Retinal pigment epithelial cell (primary cell): ENCODE data around the gene TGFBRAP1.
"Not testable (repeated sequence)": the region's sequence is repeated elsewhere in the genome, so short reads cannot be mapped to it uniquely, and the experiment has no call there.

Experiments
- DNase-seq: peaks from one replicate; pipeline ENCODE4 v3.0.0-alpha.2; 2010; ENCODE audit warnings: low read depth
- H3K4me3 ChIP-seq: 2 replicates; pipeline ENCODE4 v1.5.1; 2011; ENCODE audit warnings: mild to moderate bottlenecking, low read length, control low read depth, moderate library complexity
- TF ChIP-seq, protein P1 (sequence below): conservative IDR thresholded peaks from 2 replicates; pipeline ENCODE4 v1.5.1; 2011; ENCODE audit warnings: low read depth, low read length, control low read depth, inconsistent platforms

The TGFBRAP1 gene

DNA sequence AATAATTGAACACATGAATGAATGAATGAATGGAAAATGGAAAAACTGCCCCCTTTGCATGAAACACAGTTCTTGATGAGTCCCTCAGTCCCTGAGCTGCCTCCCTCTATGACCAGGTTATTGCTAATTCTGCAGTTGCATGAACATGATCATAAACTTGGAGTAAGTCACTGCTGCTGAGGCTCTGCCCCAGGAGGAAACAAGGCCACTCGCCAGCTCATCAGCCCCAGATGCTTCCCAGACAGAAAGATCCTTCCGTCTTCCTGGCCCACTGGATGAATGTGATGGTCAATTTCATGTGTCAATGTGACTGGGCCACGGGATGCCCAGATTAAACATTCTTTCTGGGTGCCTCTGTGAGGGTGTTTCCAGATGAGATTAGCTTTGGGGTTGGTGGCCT lies 71.6 kb downstream of the TGFBRAP1 start:
- H3K4me3 ChIP-seq, result no peak overlapping the region
- TF ChIP-seq, protein P1, sequence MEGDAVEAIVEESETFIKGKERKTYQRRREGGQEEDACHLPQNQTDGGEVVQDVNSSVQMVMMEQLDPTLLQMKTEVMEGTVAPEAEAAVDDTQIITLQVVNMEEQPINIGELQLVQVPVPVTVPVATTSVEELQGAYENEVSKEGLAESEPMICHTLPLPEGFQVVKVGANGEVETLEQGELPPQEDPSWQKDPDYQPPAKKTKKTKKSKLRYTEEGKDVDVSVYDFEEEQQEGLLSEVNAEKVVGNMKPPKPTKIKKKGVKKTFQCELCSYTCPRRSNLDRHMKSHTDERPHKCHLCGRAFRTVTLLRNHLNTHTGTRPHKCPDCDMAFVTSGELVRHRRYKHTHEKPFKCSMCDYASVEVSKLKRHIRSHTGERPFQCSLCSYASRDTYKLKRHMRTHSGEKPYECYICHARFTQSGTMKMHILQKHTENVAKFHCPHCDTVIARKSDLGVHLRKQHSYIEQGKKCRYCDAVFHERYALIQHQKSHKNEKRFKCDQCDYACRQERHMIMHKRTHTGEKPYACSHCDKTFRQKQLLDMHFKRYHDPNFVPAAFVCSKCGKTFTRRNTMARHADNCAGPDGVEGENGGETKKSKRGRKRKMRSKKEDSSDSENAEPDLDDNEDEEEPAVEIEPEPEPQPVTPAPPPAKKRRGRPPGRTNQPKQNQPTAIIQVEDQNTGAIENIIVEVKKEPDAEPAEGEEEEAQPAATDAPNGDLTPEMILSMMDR, result no peak
- DNase-seq, result no peak

DNA sequence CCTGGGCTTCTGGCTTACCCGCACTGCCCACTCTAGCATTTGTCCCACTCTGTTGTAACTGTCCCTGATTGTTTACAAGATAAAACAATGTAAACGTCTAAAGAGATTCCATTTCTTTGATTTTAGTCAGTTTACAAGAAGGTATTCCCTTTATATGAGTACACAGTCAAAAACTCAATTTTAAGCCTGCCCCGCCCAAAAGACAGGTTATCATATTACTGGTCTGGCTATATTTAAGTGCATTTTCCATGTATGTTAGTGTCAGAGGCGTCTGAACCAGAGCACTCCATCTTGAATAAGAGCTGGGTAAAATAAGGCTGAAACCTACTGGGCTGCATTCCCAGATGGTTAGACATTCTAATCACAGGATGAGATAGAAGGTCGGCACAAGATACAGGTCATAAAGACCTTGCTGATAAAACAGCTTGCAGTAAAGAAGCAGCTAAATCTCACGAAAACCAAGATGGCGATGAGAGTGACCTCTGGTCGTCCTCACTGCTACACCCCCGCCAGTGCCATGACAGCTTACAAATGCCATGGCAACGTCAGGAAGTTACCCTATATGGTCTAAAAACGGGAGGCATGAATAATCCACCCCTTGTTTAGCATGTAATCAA lies 73.0 kb downstream of the TGFBRAP1 start:
- no peak for DNase-seq
- TF ChIP-seq, protein P1, result no peak
- no peak overlapping the region for H3K4me3 ChIP-seq

DNA sequence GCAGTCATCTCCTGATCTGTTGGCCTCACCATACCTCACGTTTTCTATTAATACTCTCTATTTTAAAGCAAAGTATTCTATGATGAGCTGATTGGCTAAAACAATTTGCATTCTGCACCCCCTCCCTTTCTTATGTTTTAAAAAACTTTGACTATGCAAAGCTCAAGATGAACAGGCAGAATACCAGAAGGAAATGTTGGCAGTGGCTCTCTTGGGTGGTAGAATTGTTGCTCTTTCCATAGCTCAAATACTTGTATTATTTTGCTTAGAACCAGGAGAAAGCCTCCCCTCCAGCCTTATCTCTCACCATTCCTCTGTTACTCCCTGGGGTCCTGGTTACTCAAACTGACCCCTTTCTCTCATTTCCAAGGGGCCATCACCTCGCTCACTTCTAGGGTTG lies 73.6 kb downstream of the TGFBRAP1 start:
- H3K4me3 ChIP-seq, result no peak overlapping the region
- DNase-seq, result no peak
- TF ChIP-seq, protein P1, result no peak

DNA sequence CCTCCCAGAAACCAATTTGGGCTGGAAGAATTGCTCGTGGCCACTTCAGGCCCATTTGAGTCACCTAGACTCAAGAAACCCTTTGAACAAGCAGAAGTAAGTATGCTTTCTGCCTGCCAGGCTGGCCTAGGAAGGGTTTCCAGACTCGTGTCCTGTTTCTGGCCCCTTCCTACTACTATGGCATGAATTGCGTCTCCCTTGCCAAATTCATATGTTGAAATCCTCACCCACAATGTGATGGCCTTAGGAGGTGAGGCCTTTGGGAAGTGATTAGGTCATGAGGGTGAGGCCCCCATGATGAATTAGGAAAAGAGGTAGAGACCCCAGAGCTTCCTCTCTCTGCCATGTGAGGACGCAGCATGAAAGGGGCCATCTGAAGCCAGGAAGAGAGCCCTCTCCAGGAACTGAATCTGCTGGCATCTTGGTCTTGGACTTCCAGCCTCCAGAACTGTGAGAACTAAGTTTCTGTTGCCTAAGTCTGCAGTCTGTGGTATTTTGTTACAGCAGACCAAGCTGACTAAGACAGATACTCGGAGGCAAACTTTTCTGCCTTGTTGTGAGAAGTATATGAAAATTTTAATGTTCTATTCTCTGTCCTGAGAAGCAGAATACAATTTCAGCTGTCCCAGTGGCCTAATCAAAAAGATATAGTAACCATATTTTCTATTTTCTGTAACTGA lies 74.9 kb downstream of the TGFBRAP1 start:
- H3K4me3 ChIP-seq, result no peak overlapping the region
- DNase-seq, result no peak
- TF ChIP-seq, protein P1, result no peak

DNA sequence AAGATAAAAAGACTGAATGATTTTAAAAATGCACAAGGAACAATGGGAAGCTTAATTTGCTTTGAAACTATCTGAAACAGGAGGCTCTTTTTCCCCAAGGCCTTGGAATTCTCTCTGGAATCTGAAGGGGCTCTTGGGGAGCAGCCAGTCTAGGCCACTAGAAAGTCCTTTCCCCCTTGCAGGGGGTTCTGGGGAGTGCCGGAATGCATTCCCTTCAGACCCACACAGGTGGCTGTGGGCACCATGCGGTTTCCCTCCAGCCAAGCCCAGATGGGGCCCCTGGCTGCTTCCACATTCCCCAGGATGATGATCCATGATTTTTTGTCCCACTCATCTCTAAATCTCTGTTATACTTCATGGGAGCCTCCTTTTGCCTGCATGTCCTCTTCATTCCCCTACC lies 77.3 kb downstream of the TGFBRAP1 start:
- DNase-seq, result no peak
- no peak overlapping the region for H3K4me3 ChIP-seq
- TF ChIP-seq, protein P1, result no peak

DNA sequence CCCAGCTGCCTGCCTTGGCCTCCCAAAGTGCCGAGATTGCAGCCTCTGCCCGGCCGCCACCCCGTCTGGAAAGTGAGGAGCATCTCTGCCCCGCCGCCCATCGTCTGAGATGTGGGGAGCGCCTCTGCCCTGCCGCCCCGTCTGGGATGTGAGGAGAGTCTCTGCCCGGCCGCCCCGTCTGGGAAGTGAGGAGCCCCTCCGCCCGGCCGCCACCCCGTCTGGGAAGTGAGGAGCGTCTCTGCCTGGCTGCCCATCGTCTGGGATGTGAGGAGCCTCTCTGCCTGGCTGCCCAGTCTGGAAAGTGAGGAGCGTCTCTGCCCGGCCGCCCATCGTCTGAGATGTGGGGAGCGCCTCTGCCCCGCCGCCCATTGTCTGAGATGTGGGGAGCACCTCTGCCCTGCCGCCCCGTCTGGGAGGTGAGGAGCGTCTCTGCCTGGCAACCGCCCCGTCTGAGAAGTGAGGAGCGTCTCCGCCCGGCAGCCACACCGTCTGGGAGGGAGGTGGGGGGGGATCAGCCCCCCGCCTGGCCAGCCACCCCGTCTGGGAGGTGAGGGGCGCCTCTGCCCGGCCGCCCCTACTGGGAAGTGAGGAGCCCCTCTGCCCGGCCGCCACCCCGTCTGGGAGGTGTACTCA lies 78.4 kb downstream of the TGFBRAP1 start:
- not testable (repeated sequence) for H3K4me3 ChIP-seq, DNase-seq

DNA sequence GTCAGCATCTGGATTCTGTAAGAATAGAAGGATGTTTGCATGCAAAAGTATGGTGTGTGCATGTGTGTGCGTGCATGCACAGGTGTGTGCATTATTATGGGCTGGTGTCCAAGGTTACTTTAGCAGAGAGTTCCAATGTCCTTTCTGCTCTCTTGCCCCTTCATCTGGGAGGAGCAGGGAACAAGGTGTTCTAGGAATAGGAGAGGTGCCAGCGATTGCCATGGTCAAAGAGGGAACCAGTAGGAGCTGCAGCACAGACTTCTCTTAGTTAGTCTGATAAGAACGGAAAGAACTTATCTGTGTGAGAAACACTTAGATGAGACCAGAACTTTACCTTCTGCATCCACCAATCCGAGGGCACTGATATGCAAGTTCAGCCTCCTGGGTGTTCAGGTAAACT lies 79.6 kb downstream of the TGFBRAP1 start:
- DNase-seq, result no peak
- no peak overlapping the region for H3K4me3 ChIP-seq
- TF ChIP-seq, protein P1, result no peak
